ENCODE measurements around the gene PAX2. TPM values are rescaled to one million over a fixed set of nuclear protein-coding genes. Genes with fewer than 3 reads are reported as not detected.

The PAX2 gene
- total and polyA plus RNA-seq, 2 of the 13 experiments (the other 11 are each of a cell fraction or from before 2014, with no cell fraction given): not detected

GRCh38 chr10:100875484-100876166 is 130.2 kb downstream of the PAX2 start (continued):
- TF ChIP-seq GMEB2 (CRISPR knock-in tag; IDR thresholded peaks at IDR 0.05; ENCODE audit: low read depth) (no peak), ZNF775 (CRISPR knock-in tag; IDR thresholded peaks at IDR 0.05; ENCODE audit: borderline replicate concordance) (no peak), SRSF9 (IDR thresholded peaks at IDR 0.05; ENCODE audit: borderline replicate concordance, insufficient read depth, low read depth, low read length, poor library complexity, severe bottlenecking) (no peak), MBD4 (IDR thresholded peaks at IDR 0.05; ENCODE audit: borderline replicate concordance, low read length) (no peak), TMF1 (CRISPR knock-in tag; IDR thresholded peaks at IDR 0.05; ENCODE audit: low read depth) (no peak), POLR2AphosphoS5 (IDR thresholded peaks at IDR 0.05; ENCODE audit: low read depth, low read length) (no peak), ZNF646 (CRISPR knock-in tag; IDR thresholded peaks at IDR 0.05) (peak; percentile 49; the same call in 1 of the 2 replicates), ZNF232 (CRISPR knock-in tag; IDR thresholded peaks at IDR 0.05; ENCODE audit: borderline replicate concordance) (no peak), ZNF30 (CRISPR knock-in tag; IDR thresholded peaks at IDR 0.05) (no peak), SNAPC2 (CRISPR knock-in tag; IDR thresholded peaks at IDR 0.05) (no peak; the same call in 1 of the 2 replicates), ZNF329 (CRISPR knock-in tag; IDR thresholded peaks at IDR 0.05; ENCODE audit: low read depth) (no peak), ZFP36L1 (CRISPR knock-in tag; IDR thresholded peaks at IDR 0.05) (no peak), TAF1 (CRISPR knock-in tag; IDR thresholded peaks at IDR 0.05) (no peak), KDM2A (CRISPR knock-in tag; IDR thresholded peaks at IDR 0.05; ENCODE audit: borderline replicate concordance, low read depth) (no peak), ZNF101 (CRISPR knock-in tag; IDR thresholded peaks at IDR 0.05; ENCODE audit: borderline replicate concordance, low read depth) (no peak), ZNF737 (CRISPR knock-in tag; IDR thresholded peaks at IDR 0.05; ENCODE audit: borderline replicate concordance) (no peak), MIXL1 (CRISPR knock-in tag; IDR thresholded peaks at IDR 0.05) (peak; percentile 62; the same call in 1 of the 2 replicates), FOSL1 (CRISPR knock-in tag; IDR thresholded peaks at IDR 0.05; ENCODE audit: borderline replicate concordance) (no peak)

Data from HepG2 (cell line).